GM18505 (cell line): ENCODE data around the gene AGBL2.
"Not testable (repeated sequence)": the region's sequence is repeated elsewhere in the genome, so short reads cannot be mapped to it uniquely, and the experiment has no call there.

ENCODE experiments used
- ATAC-seq: cut with Tn5 transposase; IDR thresholded peaks from one replicate; pipeline ENCODE4 v1.9.1; 2021; ENCODE audit not compliant: unreplicated experiment
- POLR2A ChIP-seq: IDR thresholded peaks from 4 replicates; pipeline ENCODE4 v1.6.1; 2011; ENCODE audit warnings: borderline replicate concordance; ENCODE audit not compliant: insufficient read depth, insufficient read length; ENCODE audit errors: extremely low read depth

Gene AGBL2

GRCh38 chr11:47714554-47715081, 551 bp downstream of the AGBL2 start:
- no peak for TF ChIP-seq POLR2A
- ATAC-seq = no peak

- no peak for ATAC-seq
- no peak for TF ChIP-seq POLR2A
Measured at GRCh38 chr11:47711816-47712215, 3.4 kb downstream of the AGBL2 start.

GRCh38 chr11:47711225-47711624, 3.9 kb downstream of the AGBL2 start:
- TF ChIP-seq POLR2A = no peak
- ATAC-seq = no peak

GRCh38 chr11:47707275-47707786, 7.8 kb downstream of the AGBL2 start:
- ATAC-seq = not testable (repeated sequence)

- no peak for ATAC-seq
- no peak for TF ChIP-seq POLR2A
Measured at GRCh38 chr11:47705721-47706120, 9.4 kb downstream of the AGBL2 start.

GRCh38 chr11:47691979-47692378, 23.2 kb downstream of the AGBL2 start:
- no peak for ATAC-seq
- TF ChIP-seq POLR2A = no peak

GRCh38 chr11:47689480-47689879, 25.7 kb downstream of the AGBL2 start:
- no peak for TF ChIP-seq POLR2A
- no peak for ATAC-seq

GRCh38 chr11:47688991-47689390, 26.2 kb downstream of the AGBL2 start:
- no peak for TF ChIP-seq POLR2A
- ATAC-seq = no peak

- no peak for ATAC-seq
- no peak for TF ChIP-seq POLR2A
Measured at GRCh38 chr11:47688111-47688510, 27.1 kb downstream of the AGBL2 start.

GRCh38 chr11:47686704-47687103, 28.5 kb downstream of the AGBL2 start:
- not testable (repeated sequence) for ATAC-seq

GRCh38 chr11:47686151-47686550, 29.0 kb downstream of the AGBL2 start:
- TF ChIP-seq POLR2A = no peak
- ATAC-seq = no peak

- ATAC-seq = no peak
- TF ChIP-seq POLR2A = no peak
Measured at GRCh38 chr11:47675851-47676250, 39.3 kb downstream of the AGBL2 start.

GRCh38 chr11:47672283-47672730, 42.9 kb downstream of the AGBL2 start:
- no peak for ATAC-seq

GRCh38 chr11:47669856-47670255, 45.3 kb downstream of the AGBL2 start:
- no peak for ATAC-seq
- TF ChIP-seq POLR2A = no peak

More at GRCh38 chr11:47672283-47672730, 42.9 kb downstream of the AGBL2 start:
- TF ChIP-seq POLR2A = no peak

GRCh38 chr11:47668665-47669064, 46.5 kb downstream of the AGBL2 start:
- TF ChIP-seq POLR2A = no peak
- no peak for ATAC-seq
